ENCODE results near the gene GET4. TPM values are rescaled to one million over a fixed set of nuclear protein-coding genes. Genes with fewer than 3 reads are reported as not detected.
"Not testable (repeated sequence)": the region's sequence is repeated elsewhere in the genome, so short reads cannot be mapped to it uniquely, and the experiment has no call there.

The GET4 gene
- total RNA-seq, 1 experiment from 2014 or later: 96.7 TPM

DNA sequence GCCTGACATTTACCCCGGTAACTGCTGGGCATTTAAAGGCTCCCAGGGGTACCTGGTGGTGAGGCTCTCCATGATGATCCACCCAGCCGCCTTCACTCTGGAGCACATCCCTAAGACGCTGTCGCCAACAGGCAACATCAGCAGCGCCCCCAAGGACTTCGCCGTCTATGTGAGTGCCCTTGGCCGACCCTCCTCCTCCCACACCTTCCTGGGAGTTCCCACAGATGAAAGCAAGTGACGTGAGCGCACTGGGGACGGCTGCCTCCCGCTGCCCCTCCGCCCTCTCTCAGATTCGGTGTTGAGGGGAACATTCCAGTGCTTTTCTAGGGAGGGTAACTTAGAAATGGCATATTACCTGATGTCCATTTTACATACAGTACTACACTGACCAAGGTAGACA lies 7.0 kb upstream of the GET4 start:
- H3K9me2 ChIP-seq (replicated peaks; ENCODE audit: low read length): no peaks in the 10 kb centered on the region
- H3K9me3 ChIP-seq (ENCODE audit: low read length): no peaks in the 10 kb centered on the region
- POLR2A ChIA-PET (ENCODE audit: unreplicated experiment): no interaction called here
- no peak overlapping the region for H3K9ac ChIP-seq (ENCODE audit: low read length)
- no peaks in the 10 kb centered on the region for H3K27me3 ChIP-seq (ENCODE audit: low read length)
- ATAC-seq (no peak), DNase-seq (no peak)
- no peak for TF ChIP-seq EZH2phosphoT487 (IDR thresholded peaks at IDR 0.05; ENCODE audit: borderline replicate concordance, low read length)
- TF ChIP-seq EZH2 (IDR thresholded peaks at IDR 0.05; ENCODE audit: low read length, unreplicated experiment): no peak
- TF ChIP-seq CTCF (conservative IDR thresholded peaks at IDR 0.05; ENCODE audit: low read depth, low read length): no peak
- BruUV-seq (replicated peaks): no TSS peak
- H4K20me1 ChIP-seq (ENCODE audit: low read length): no peaks in the 10 kb centered on the region
- H3K4me1 ChIP-seq (ENCODE audit: insufficient read depth, low read length): 0 out of 2 replicates have a peak, but pooled peaks cover 4% of the 10 kb centered on the region
- intact Hi-C loops (cut with micrococcal nuclease): no loop called here
- CTCF ChIA-PET: no interaction called here
- H3K4me2 ChIP-seq (ENCODE audit: low read length): no peak overlapping the region
- no peak overlapping the region for H2AFZ ChIP-seq (ENCODE audit: low read length)
- H3K27ac ChIP-seq (ENCODE audit: low read length): no peak overlapping the region
- no peaks in the 10 kb centered on the region for H3F3A ChIP-seq (ENCODE audit: low read length, unreplicated experiment)
- peaks cover 16% of the 10 kb centered on the region; the same call in 1 of the 2 replicates for H3K36me3 ChIP-seq (ENCODE audit: low read depth, low read length)
- no peaks in the 10 kb centered on the region for H3K79me2 ChIP-seq (ENCODE audit: low read length)
- no peak overlapping the region for H3K4me3 ChIP-seq (ENCODE audit: low read length)

- no peak for ATAC-seq
- DNase-seq: no peak
- Histone ChIP-seq H3K4me3 (ENCODE audit: low read length) (no peak overlapping the region), H3K9me3 (ENCODE audit: low read length) (no peaks in the 10 kb centered on the region), H3K27ac (ENCODE audit: low read length) (no peak overlapping the region), H3K36me3 (ENCODE audit: low read depth, low read length) (peaks cover 14% of the 10 kb centered on the region; the same call in 1 of the 2 replicates), H3K4me1 (ENCODE audit: insufficient read depth, low read length) (peaks cover 9% of the 10 kb centered on the region; the same call in 1 of the 2 replicates), H3K4me2 (ENCODE audit: low read length) (no peak overlapping the region), H2AFZ (ENCODE audit: low read length) (no peak overlapping the region), H3K9me2 (replicated peaks; ENCODE audit: low read length) (no peaks in the 10 kb centered on the region), H4K20me1 (ENCODE audit: low read length) (no peaks in the 10 kb centered on the region), H3K79me2 (ENCODE audit: low read length) (peaks cover 3% of the 10 kb centered on the region), H3F3A (ENCODE audit: low read length, unreplicated experiment) (peaks cover 6% of the 10 kb centered on the region), H3K27me3 (ENCODE audit: low read length) (no peaks in the 10 kb centered on the region), H3K9ac (ENCODE audit: low read length) (no peak overlapping the region)
- BruUV-seq (replicated peaks): no TSS peak
- TF ChIP-seq CTCF (conservative IDR thresholded peaks at IDR 0.05; ENCODE audit: low read depth, low read length): no peak
- no peak for TF ChIP-seq EZH2 (IDR thresholded peaks at IDR 0.05; ENCODE audit: low read length, unreplicated experiment)
- TF ChIP-seq EZH2phosphoT487 (IDR thresholded peaks at IDR 0.05; ENCODE audit: borderline replicate concordance, low read length): no peak
- intact Hi-C loops (cut with micrococcal nuclease): loop anchor here (5.0 to 10.0 kb wide), 2 partner anchors 347 to 550 kb away; no protein-coding TSS in a partner anchor
- POLR2A ChIA-PET (ENCODE audit: unreplicated experiment): no interaction called here
- CTCF ChIA-PET: no interaction called here
These were observed 4.3 kb upstream of the GET4 start for GRCh38 chr7:871900-872537.

DNA sequence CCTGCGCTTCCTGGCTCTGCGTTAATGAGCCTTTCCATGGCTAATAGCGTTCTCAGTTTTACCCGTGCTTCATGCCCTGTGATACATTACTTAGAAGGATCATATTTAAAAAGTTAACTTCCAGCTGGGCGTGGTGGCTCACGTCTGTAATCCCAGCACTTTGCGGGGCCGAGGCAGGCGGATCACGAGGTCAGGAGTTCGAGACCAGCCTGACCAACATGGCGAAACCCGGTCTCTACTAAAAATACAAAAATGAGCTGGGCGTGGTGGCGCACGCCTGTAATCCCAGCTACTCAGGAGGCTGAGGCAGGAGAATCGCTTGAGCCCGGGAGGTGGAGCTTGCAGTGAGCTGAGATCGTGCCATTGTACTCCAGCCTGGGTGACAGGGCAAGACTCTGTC lies 3.7 kb upstream of the GET4 start:
- POLR2A ChIA-PET (ENCODE audit: unreplicated experiment); H3K4me2 ChIP-seq (ENCODE audit: low read length); H3K9me3 ChIP-seq (ENCODE audit: low read length); H3K4me1 ChIP-seq (ENCODE audit: insufficient read depth, low read length); H2AFZ ChIP-seq (ENCODE audit: low read length); H4K20me1 ChIP-seq (ENCODE audit: low read length); H3F3A ChIP-seq (ENCODE audit: low read length, unreplicated experiment); DNase-seq; H3K4me3 ChIP-seq (ENCODE audit: low read length); H3K27ac ChIP-seq (ENCODE audit: low read length); H3K9me2 ChIP-seq (replicated peaks; ENCODE audit: low read length); H3K79me2 ChIP-seq (ENCODE audit: low read length); H3K9ac ChIP-seq (ENCODE audit: low read length); H3K36me3 ChIP-seq (ENCODE audit: low read depth, low read length); ATAC-seq; H3K27me3 ChIP-seq (ENCODE audit: low read length); BruUV-seq (replicated peaks): not testable (repeated sequence)
- intact Hi-C loops (cut with micrococcal nuclease): loop anchor here (1.0 to 10.0 kb wide), 6 partner anchors 36 to 550 kb away; partner anchors contain the start of gene SUN1
- CTCF ChIA-PET: interaction anchor here (1.4 kb wide), 1 partner anchor 36 kb away, joined by 14 read pairs; no protein-coding TSS in a partner anchor
